GM10266 (cell line): ENCODE data around the gene CLEC16A.

Source experiments
- DNase-seq: peaks from one replicate; pipeline ENCODE4 v3.0.0; 2012; ENCODE audit errors: extremely low spot score
- CTCF ChIP-seq: IDR thresholded peaks from 2 replicates; pipeline ENCODE4 v1.5.1; 2012; ENCODE audit warnings: mild to moderate bottlenecking, low read depth; ENCODE audit not compliant: control insufficient read depth, insufficient read depth; ENCODE audit errors: missing control alignments

Gene CLEC16A

GRCh38 chr16:11017499-11017898 is 73.1 kb downstream of the CLEC16A start:
- DNase-seq, result no peak
- TF ChIP-seq CTCF, result no peak

- no peak for TF ChIP-seq CTCF
- DNase-seq, result no peak
Observed at GRCh38 chr16:11020388-11020787, 76.0 kb downstream of the CLEC16A start.

- TF ChIP-seq CTCF, result no peak
- no peak for DNase-seq
Observed at GRCh38 chr16:11020792-11021551, 76.6 kb downstream of the CLEC16A start.

GRCh38 chr16:11022002-11022401 is 77.6 kb downstream of the CLEC16A start:
- no peak for TF ChIP-seq CTCF
- no peak for DNase-seq

- DNase-seq, result no peak
- TF ChIP-seq CTCF, result no peak
Observed at GRCh38 chr16:11023262-11024039, 79.1 kb downstream of the CLEC16A start.

GRCh38 chr16:11024333-11025053 is 80.1 kb downstream of the CLEC16A start:
- no peak for DNase-seq
- TF ChIP-seq CTCF, result no peak
